Mesendoderm (in vitro differentiated cells): ENCODE results near the gene OPRM1.

Experiments used
- DNase-seq: peaks from one replicate; pipeline ENCODE4 v3.0.0; 2013
- H2AK5ac ChIP-seq: 2 replicates; pipeline ENCODE4 v1.6.1; 2013; ENCODE audit warnings: low read length, inconsistent platforms
- H2BK120ac ChIP-seq: 2 replicates; pipeline ENCODE4 v1.6.1; 2013; ENCODE audit warnings: low read depth, mild to moderate bottlenecking, low read length, moderate library complexity, mixed read lengths
- H2BK15ac ChIP-seq: replicated peaks from 2 replicates; pipeline ENCODE4 v1.6.1; 2013; ENCODE audit warnings: low read depth, mild to moderate bottlenecking, moderate library complexity
- H2BK5ac ChIP-seq: 2 replicates; pipeline ENCODE4 v1.6.1; 2013; ENCODE audit warnings: low read length, inconsistent platforms
- H3K18ac ChIP-seq: 2 replicates; pipeline ENCODE4 v1.6.1; 2013; ENCODE audit warnings: mild to moderate bottlenecking, low read length, mixed read lengths
- H3K23ac ChIP-seq: one replicate; pipeline ENCODE4 v1.6.1; 2013; ENCODE audit warnings: low read length
- H3K27ac ChIP-seq: 2 replicates; pipeline ENCODE4 v1.5.1; 2013; ENCODE audit warnings: low read depth, mild to moderate bottlenecking, inconsistent platforms, low read length, moderate library complexity
- H3K27me3 ChIP-seq: 2 replicates; pipeline ENCODE4 v1.6.1; 2013; ENCODE audit warnings: low read length, control low read depth, mild to moderate bottlenecking, inconsistent platforms; ENCODE audit not compliant: insufficient read depth, poor library complexity
- H3K36me3 ChIP-seq: 2 replicates; pipeline ENCODE4 v1.6.1; 2013; ENCODE audit warnings: low read length, inconsistent platforms; ENCODE audit not compliant: control insufficient read depth, insufficient read depth
- H3K4ac ChIP-seq: one replicate; pipeline ENCODE4 v1.6.1; 2013; ENCODE audit warnings: low read depth, mild to moderate bottlenecking, low read length, moderate library complexity
- H3K4me1 ChIP-seq: 2 replicates; pipeline ENCODE4 v1.6.1; 2013; ENCODE audit warnings: low read depth, low read length, inconsistent platforms; ENCODE audit not compliant: control insufficient read depth
- H3K4me2 ChIP-seq: 2 replicates; pipeline ENCODE4 v1.6.1; 2013; ENCODE audit warnings: low read length
- H3K4me3 ChIP-seq: 2 replicates; pipeline ENCODE4 v1.5.1; 2013; ENCODE audit warnings: mild to moderate bottlenecking, low read length
- H3K56ac ChIP-seq: one replicate; pipeline ENCODE4 v1.6.1; 2013; ENCODE audit warnings: low read length
- H3K79me1 ChIP-seq: 2 replicates; pipeline ENCODE4 v1.6.1; 2013; ENCODE audit warnings: low read length, inconsistent platforms
- H3K79me2 ChIP-seq: 2 replicates; pipeline ENCODE4 v1.6.1; 2013; ENCODE audit warnings: mild to moderate bottlenecking, low read length; ENCODE audit not compliant: control insufficient read depth, insufficient read depth
- H3K9ac ChIP-seq: 2 replicates; pipeline ENCODE4 v1.6.1; 2013; ENCODE audit warnings: low read length, inconsistent platforms
- H4K5ac ChIP-seq: one replicate; pipeline ENCODE4 v1.6.1; 2013; ENCODE audit warnings: low read length
- H4K8ac ChIP-seq: one replicate; pipeline ENCODE4 v1.6.1; 2013; ENCODE audit warnings: low read depth, mild to moderate bottlenecking, control low read depth, low read length, moderate library complexity
- WGBS: extraction: QIAGEN DNeasy Blood & Tissue Kit; methylation state at CpG from one replicate; pipeline ENCODE4 v1.1.7; 2013; ENCODE audit warnings: low lambda C conversion rate, missing lambda C conversion rate; ENCODE audit not compliant: insufficient coverage; ENCODE audit errors: extremely low coverage; 5-methylcytosine and 5-hydroxymethylcytosine counted together

The OPRM1 gene

DNA sequence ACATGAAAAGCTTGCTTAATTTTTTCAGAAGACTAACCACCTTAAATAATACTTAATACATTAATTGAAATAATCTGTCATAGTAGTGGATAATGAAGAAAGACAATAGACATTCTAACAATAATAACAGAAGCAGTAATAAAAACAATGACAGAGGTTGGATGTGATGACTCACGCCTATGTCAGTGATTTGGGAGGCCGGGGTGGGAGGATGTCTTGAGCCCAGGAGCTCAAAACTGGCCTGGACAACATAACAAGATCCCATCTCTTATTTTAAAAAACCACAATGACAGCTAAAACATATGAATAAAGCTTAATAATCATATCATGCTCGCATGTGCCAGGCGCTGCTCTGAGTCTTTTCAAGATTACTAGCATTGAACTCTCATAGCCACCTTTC lies 212.1 kb downstream of the OPRM1 start:
- Histone ChIP-seq H3K18ac (no peak overlapping the region), H4K8ac (no peak overlapping the region), H2BK120ac (no peak overlapping the region), H3K9ac (no peak overlapping the region), H3K23ac (no peak overlapping the region), H2AK5ac (no peak overlapping the region), H3K79me1 (no peaks in the 10 kb centered on the region), H3K4ac (no peak overlapping the region), H3K56ac (no peak overlapping the region), H3K36me3 (no peaks in the 10 kb centered on the region), H4K5ac (no peak overlapping the region), H3K4me3 (no peak overlapping the region), H2BK5ac (no peak overlapping the region), H2BK15ac (no peak overlapping the region), H3K4me2 (no peak overlapping the region), H3K4me1 (peaks cover 7% of the 10 kb centered on the region), H3K27me3 (no peaks in the 10 kb centered on the region), H3K27ac (no peak overlapping the region), H3K79me2 (no peaks in the 10 kb centered on the region)
- no CpG with 5 or more reads among the region's 4 CpGs for WGBS
- DNase-seq: no peak

DNA sequence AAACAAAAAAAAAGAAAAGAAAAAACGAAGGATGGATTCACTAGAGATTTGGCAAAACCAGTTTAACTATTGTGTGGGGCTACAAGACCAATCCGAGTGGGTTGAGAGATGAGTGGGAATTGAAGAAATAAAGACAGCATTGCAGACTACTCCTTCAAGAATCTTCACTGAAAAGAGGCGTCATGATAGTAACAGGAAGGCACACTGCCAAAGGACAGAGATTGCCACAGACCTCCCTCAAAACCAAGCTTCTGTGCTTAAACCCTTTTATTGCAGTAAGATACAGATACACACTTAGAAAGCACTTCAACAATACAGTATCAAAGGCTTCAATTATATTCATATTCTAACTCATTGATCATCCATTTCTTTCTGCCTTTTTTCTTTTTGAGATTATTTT lies 213.6 kb downstream of the OPRM1 start:
- Histone ChIP-seq H3K79me2 (no peaks in the 10 kb centered on the region), H3K4me1 (no peaks in the 10 kb centered on the region), H4K5ac (no peak overlapping the region), H3K4me2 (no peak overlapping the region), H3K4ac (no peak overlapping the region), H2BK5ac (no peak overlapping the region), H2AK5ac (no peak overlapping the region), H3K23ac (no peak overlapping the region), H4K8ac (no peak overlapping the region), H3K18ac (no peak overlapping the region), H3K36me3 (no peaks in the 10 kb centered on the region), H2BK120ac (no peak overlapping the region), H3K27ac (no peak overlapping the region), H3K9ac (no peak overlapping the region), H3K79me1 (no peaks in the 10 kb centered on the region), H3K56ac (no peak overlapping the region), H3K27me3 (no peaks in the 10 kb centered on the region), H3K4me3 (no peak overlapping the region), H2BK15ac (no peak overlapping the region)
- DNase-seq: no peak
- no CpG with 5 or more reads among the region's 3 CpGs for WGBS

DNA sequence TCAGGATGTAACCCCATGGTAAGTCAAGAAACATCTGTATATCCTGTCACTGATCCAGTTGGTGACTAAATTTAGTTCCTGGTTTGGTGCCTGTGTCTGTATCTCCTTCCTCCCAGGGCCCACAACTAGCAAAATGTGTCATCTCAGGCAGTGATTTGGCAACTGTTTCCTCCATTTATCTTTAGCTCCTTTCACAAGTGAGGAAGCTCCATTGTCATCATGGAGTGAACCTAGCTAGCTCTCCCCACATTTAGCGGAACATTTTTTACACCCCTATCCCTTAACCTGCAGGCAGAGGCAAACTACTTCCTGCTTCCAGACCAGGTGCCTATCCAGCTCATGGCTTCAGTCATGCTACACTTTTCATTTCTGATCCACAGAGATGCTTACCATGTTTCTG lies 218.0 kb downstream of the OPRM1 start:
- H3K4me2 ChIP-seq: no peak overlapping the region
- H3K27ac ChIP-seq: no peak overlapping the region
- no peaks in the 10 kb centered on the region for H3K36me3 ChIP-seq
- H3K9ac ChIP-seq: no peak overlapping the region
- no peak overlapping the region for H3K23ac ChIP-seq
- no peak overlapping the region for H2BK15ac ChIP-seq
- H4K8ac ChIP-seq: no peak overlapping the region
- H3K79me1 ChIP-seq: no peaks in the 10 kb centered on the region
- DNase-seq: no peak
- H3K79me2 ChIP-seq: no peaks in the 10 kb centered on the region
- H2AK5ac ChIP-seq: no peak overlapping the region
- H2BK5ac ChIP-seq: no peak overlapping the region
- no peak overlapping the region for H3K4me3 ChIP-seq
- no CpG with 5 or more reads among the region's 1 CpG for WGBS
- no peak overlapping the region for H3K56ac ChIP-seq
- H3K18ac ChIP-seq: no peak overlapping the region
- H3K27me3 ChIP-seq: no peaks in the 10 kb centered on the region
- no peak overlapping the region for H4K5ac ChIP-seq
- H2BK120ac ChIP-seq: no peak overlapping the region
- no peak overlapping the region for H3K4ac ChIP-seq
- H3K4me1 ChIP-seq: no peaks in the 10 kb centered on the region

GRCh38 chr6:154258064-154258757 lies 219.2 kb downstream of the OPRM1 start:
- Histone ChIP-seq H3K23ac (no peak overlapping the region), H3K27ac (no peak overlapping the region), H3K56ac (no peak overlapping the region), H4K8ac (no peak overlapping the region), H2BK120ac (no peak overlapping the region), H2BK15ac (no peak overlapping the region), H3K79me2 (no peaks in the 10 kb centered on the region), H3K27me3 (no peaks in the 10 kb centered on the region), H3K79me1 (no peaks in the 10 kb centered on the region), H3K4me1 (no peaks in the 10 kb centered on the region), H3K36me3 (no peaks in the 10 kb centered on the region), H2AK5ac (no peak overlapping the region), H2BK5ac (no peak overlapping the region), H3K4me2 (no peak overlapping the region), H4K5ac (no peak overlapping the region), H3K9ac (no peak overlapping the region), H3K18ac (no peak overlapping the region), H3K4ac (no peak overlapping the region), H3K4me3 (no peak overlapping the region)
- DNase-seq: no peak
- WGBS: no CpG with 5 or more reads among the region's 4 CpGs

- no peak overlapping the region for H4K8ac ChIP-seq
- no peak overlapping the region for H3K4me2 ChIP-seq
- no peak overlapping the region for H3K18ac ChIP-seq
- no peak overlapping the region for H3K4me3 ChIP-seq
- H4K5ac ChIP-seq: no peak overlapping the region
- H3K27ac ChIP-seq: no peak overlapping the region
- no peaks in the 10 kb centered on the region for H3K4me1 ChIP-seq
- no peak overlapping the region for H3K9ac ChIP-seq
- WGBS: no CpG with 5 or more reads among the region's 7 CpGs
- H3K23ac ChIP-seq: no peak overlapping the region
- H3K79me1 ChIP-seq: no peaks in the 10 kb centered on the region
- no peak overlapping the region for H3K4ac ChIP-seq
- no peak overlapping the region for H2BK120ac ChIP-seq
- H3K27me3 ChIP-seq: no peaks in the 10 kb centered on the region
- no peak overlapping the region for H2BK5ac ChIP-seq
- DNase-seq: no peak
- no peak overlapping the region for H2BK15ac ChIP-seq
- H3K36me3 ChIP-seq: no peaks in the 10 kb centered on the region
- no peak overlapping the region for H3K56ac ChIP-seq
- no peak overlapping the region for H2AK5ac ChIP-seq
- no peaks in the 10 kb centered on the region for H3K79me2 ChIP-seq
Observed at GRCh38 chr6:154261688-154262397, 222.8 kb downstream of the OPRM1 start.
